ENCODE data around the gene TMEM247.

- TF ChIP-seq CTCF (conservative IDR thresholded peaks at IDR 0.05; ENCODE audit: low read depth, low read length) (no peak), EZH2 (IDR thresholded peaks at IDR 0.05; ENCODE audit: borderline replicate concordance, low read depth, low read length, poor library complexity, severe bottlenecking) (no peak)
These were observed 46.3 kb downstream of the TMEM247 start for GRCh38 chr2:46525522-46526155.

Data from A673 (cell line).